CD14-positive monocyte (primary cell): ENCODE results near the gene GTF2H4. TPM values are rescaled to one million over a fixed set of nuclear protein-coding genes. Genes with fewer than 3 reads are reported as not detected.

Experiments used
- DNase-seq, 3 donors: peaks; one replicate each; pipeline ENCODE4 v3.0.0-alpha.2; 2011 to 2022
- H2AFZ ChIP-seq: 2 replicates; pipeline ENCODE4 v1.6.0; 2012; ENCODE audit warnings: mild to moderate bottlenecking, low read depth, low read length, inconsistent platforms; ENCODE audit not compliant: insufficient read depth, poor library complexity, severe bottlenecking
- H3K27ac ChIP-seq, 2 donors: 1 replicate in 1 of 2; 2 replicates in 1 of 2; pipeline ENCODE4 v1.5.1; 2012 to 2013; ENCODE audit warnings: low read length in 2 of 2, control low read depth in 1 of 2, inconsistent platforms in 1 of 2, low read depth in 1 of 2, mild to moderate bottlenecking in 1 of 2
- H3K27me3 ChIP-seq, 2 donors: one replicate each; pipeline versions ENCODE4 v1.6.0 to v1.6.1; 2011 to 2013; ENCODE audit warnings: low read length in 2 of 2; ENCODE audit not compliant: control insufficient read depth in 2 of 2, insufficient read depth in 2 of 2
- H3K36me3 ChIP-seq, 2 donors: replicated peaks in 1 of 2; 1 replicate in 1 of 2; 2 replicates in 1 of 2; pipeline versions ENCODE4 v1.5.1 to v1.6.1; 2012 to 2013; ENCODE audit warnings: low read length in 2 of 2, control low read depth in 1 of 2, inconsistent platforms in 1 of 2, mild to moderate bottlenecking in 1 of 2; ENCODE audit not compliant: insufficient read depth in 2 of 2, control insufficient read depth in 1 of 2
- H3K4me1 ChIP-seq, 2 donors: 1 replicate in 1 of 2; 2 replicates in 1 of 2; pipeline versions ENCODE4 v1.5.1 to v1.6.1; 2012 to 2013; ENCODE audit warnings: low read length in 2 of 2, control low read depth in 1 of 2, inconsistent platforms in 1 of 2, mild to moderate bottlenecking in 1 of 2, moderate library complexity in 1 of 2; ENCODE audit not compliant: insufficient read depth in 2 of 2, control insufficient read depth in 1 of 2
- H3K4me2 ChIP-seq: replicated peaks from 2 replicates; pipeline ENCODE3; 2012; ENCODE audit warnings: low read length, moderate library complexity, mild to moderate bottlenecking; ENCODE audit not compliant: poor library complexity, severe bottlenecking; ENCODE audit errors: extremely low read depth
- H3K4me3 ChIP-seq, 3 experiments: fragments of 200-600 bp in 1 of 3; sonication (generic) in 1 of 3; replicated peaks in 1 of 3; 1 replicate in 2 of 3; 2 replicates in 1 of 3; pipeline ENCODE4 v1.5.1; 2011 to 2013; ENCODE audit warnings: low read length in 3 of 3, mild to moderate bottlenecking in 3 of 3, control low read depth in 2 of 3, low read depth in 2 of 3, inconsistent platforms in 1 of 3, moderate library complexity in 1 of 3
- H3K79me2 ChIP-seq: 2 replicates; pipeline ENCODE4 v1.6.0; 2012; ENCODE audit warnings: mild to moderate bottlenecking, control low read depth, inconsistent platforms, low read length, moderate library complexity; ENCODE audit not compliant: insufficient read depth
- H3K9ac ChIP-seq: 2 replicates; pipeline ENCODE4 v1.6.0; 2017; ENCODE audit warnings: low read length, mild to moderate bottlenecking; ENCODE audit not compliant: insufficient read depth, poor library complexity, severe bottlenecking
- H3K9me3 ChIP-seq, 2 donors: replicated peaks in 1 of 2; 1 replicate in 1 of 2; 2 replicates in 1 of 2; pipeline versions ENCODE4 v1.5.1 to v1.6.1; 2012 to 2013; ENCODE audit warnings: low read length in 2 of 2, control low read depth in 1 of 2; ENCODE audit not compliant: control insufficient read depth in 1 of 2, insufficient read depth in 1 of 2
- H4K20me1 ChIP-seq: 2 replicates; pipeline ENCODE4 v1.6.0; 2012; ENCODE audit warnings: mild to moderate bottlenecking, low read length, control low read depth, moderate library complexity; ENCODE audit not compliant: insufficient read depth
- H3K27ac Mint-ChIP-seq, 7 donors: one replicate each; pipeline ENCODE4 v1.8.0; 2020; ENCODE audit warnings: mild to moderate bottlenecking in 7 of 7, mixed read lengths in 7 of 7, moderate library complexity in 6 of 7, inconsistent platforms in 2 of 7
- H3K27me3 Mint-ChIP-seq, 3 donors: one replicate each; pipeline ENCODE4 v1.8.0; 2021 to 2022; ENCODE audit warnings: low read depth in 3 of 3, mild to moderate bottlenecking in 3 of 3, mixed read lengths in 3 of 3, moderate library complexity in 3 of 3, inconsistent platforms in 1 of 3
- H3K36me3 Mint-ChIP-seq, 2 donors: one replicate each; pipeline ENCODE4 v1.8.0; 2020; ENCODE audit warnings: mixed read lengths in 2 of 2, inconsistent platforms in 1 of 2, mild to moderate bottlenecking in 1 of 2
- H3K4me1 Mint-ChIP-seq: one replicate; pipeline ENCODE4 v1.8.0; 2020; ENCODE audit warnings: mild to moderate bottlenecking, mixed read lengths
- H3K4me3 Mint-ChIP-seq, 2 donors: one replicate each; pipeline ENCODE4 v1.8.0; 2020; ENCODE audit warnings: mild to moderate bottlenecking in 2 of 2, mixed read lengths in 2 of 2, moderate library complexity in 1 of 2
- H3K9me3 Mint-ChIP-seq, 7 donors: one replicate each; pipeline ENCODE4 v1.8.0; 2020 to 2022; ENCODE audit warnings: mixed read lengths in 7 of 7, mild to moderate bottlenecking in 6 of 7, moderate library complexity in 6 of 7, inconsistent platforms in 2 of 7
- CTCF ChIP-seq: fragments of 200-600 bp; IDR thresholded peaks from one replicate; pipeline ENCODE4 v1.8.0; 2022; ENCODE audit warnings: antibody characterized with exemption, mild to moderate bottlenecking
- WGBS: methylation state at CpG from one replicate; pipeline ENCODE4 v1.1.5; 2013; ENCODE audit warnings: missing lambda C conversion rate; ENCODE audit not compliant: insufficient coverage; 5-methylcytosine and 5-hydroxymethylcytosine counted together
- intact Hi-C, 2 donors: fragments of 100-400 bp; cut with micrococcal nuclease; formaldehyde crosslinking; loops; one replicate each; pipeline versions ENCODE4 v1.15.0 to v1.15.1; 2023
- polyA plus RNA-seq, 3 donors: library from polyadenylated mRNA; depleted of rRNA in 1 of 3; unstranded in 2 of 3; stranded (reverse) in 1 of 3; fragments of 300-500 nt in 2 of 3; fragments of >200 nt in 1 of 3; fragmentation: Illumina TruSeq in 2 of 3; gene quantifications; 1 replicate in 2 of 3; 2 replicates in 1 of 3; pipeline ENCODE4 v1.2.3, GENCODE V29; 2012 to 2021

Gene GTF2H4
- polyA plus RNA-seq, 3 donors, result 3.6 to 14.5 (median 6.0) TPM

- Mint-ChIP-seq H3K36me3 (peaks cover 0 to 5% of the 10 kb centered on the region in 2 donors), H3K4me3 (no peak overlapping the region), H3K4me1 (peaks cover 23% of the 10 kb centered on the region), H3K9me3 (peaks cover 0 to 5% (median 0%) of the 10 kb centered on the region in 7 donors), H3K27me3 (peaks cover 29 to 55% (median 31%) of the 10 kb centered on the region in 3 donors), H3K27ac (no peak overlapping the region)
- no peak overlapping the region for H3K27ac ChIP-seq
- H3K27me3 ChIP-seq, result peaks cover 4 to 44% of the 10 kb centered on the region in 2 donors
- H3K9me3 ChIP-seq, result no peaks in the 10 kb centered on the region
- H3K9ac ChIP-seq, result no peak overlapping the region
- no peaks in the 10 kb centered on the region for H3K79me2 ChIP-seq
- no peaks in the 10 kb centered on the region for H4K20me1 ChIP-seq
- DNase-seq, result no peak
- H3K4me2 ChIP-seq, result no peak overlapping the region
- H3K36me3 ChIP-seq, result no peaks in the 10 kb centered on the region
- H2AFZ ChIP-seq, result no peak overlapping the region
- peaks cover 9 to 11% of the 10 kb centered on the region in 2 donors for H3K4me1 ChIP-seq
- TF ChIP-seq CTCF, result no peak
- H3K4me3 ChIP-seq, result no peak overlapping the region
- intact Hi-C loops, result no loop called here
These were observed 21.1 kb upstream of the GTF2H4 start for GRCh38 chr6:30886897-30887255.

GRCh38 chr6:30887901-30888815 lies 19.8 kb upstream of the GTF2H4 start:
- intact Hi-C loops, result no loop called here
- peaks cover 0 to 4% of the 10 kb centered on the region in 2 donors for H3K36me3 Mint-ChIP-seq
- H3K4me3 ChIP-seq, result no peak overlapping the region

More at GRCh38 chr6:30887901-30888815, 19.8 kb upstream of the GTF2H4 start:
- Mint-ChIP-seq H3K4me3 (no peak overlapping the region), H3K27ac (no peak overlapping the region), H3K9me3 (peaks cover 0 to 2% (median 0%) of the 10 kb centered on the region in 7 donors), H3K4me1 (peaks cover 21% of the 10 kb centered on the region), H3K27me3 (peaks cover 22 to 45% (median 28%) of the 10 kb centered on the region in 3 donors)
- Histone ChIP-seq H3K4me2 (no peak overlapping the region), H3K4me1 (peaks cover 9 to 11% of the 10 kb centered on the region in 2 donors), H3K36me3 (no peaks in the 10 kb centered on the region), H4K20me1 (no peaks in the 10 kb centered on the region), H3K27ac (no peak overlapping the region), H3K9me3 (no peaks in the 10 kb centered on the region), H3K9ac (no peak overlapping the region), H3K79me2 (no peaks in the 10 kb centered on the region), H3K27me3 (peaks cover 4 to 33% of the 10 kb centered on the region in 2 donors), H2AFZ (no peak overlapping the region)
- 92% methylated on average over 2 of the region's 6 CpGs for WGBS
- DNase-seq, result no peak
- TF ChIP-seq CTCF, result no peak
